SKM-1 (cell line): Measurements from ENCODE around the gene PRTN3.

Source experiments
- DNase-seq: peaks from one replicate; lab custom pipeline; 2025; ENCODE audit not compliant: unreplicated experiment; lab: John Stamatoyannopoulos, UW

The PRTN3 gene, protein sequence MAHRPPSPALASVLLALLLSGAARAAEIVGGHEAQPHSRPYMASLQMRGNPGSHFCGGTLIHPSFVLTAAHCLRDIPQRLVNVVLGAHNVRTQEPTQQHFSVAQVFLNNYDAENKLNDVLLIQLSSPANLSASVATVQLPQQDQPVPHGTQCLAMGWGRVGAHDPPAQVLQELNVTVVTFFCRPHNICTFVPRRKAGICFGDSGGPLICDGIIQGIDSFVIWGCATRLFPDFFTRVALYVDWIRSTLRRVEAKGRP

DNA sequence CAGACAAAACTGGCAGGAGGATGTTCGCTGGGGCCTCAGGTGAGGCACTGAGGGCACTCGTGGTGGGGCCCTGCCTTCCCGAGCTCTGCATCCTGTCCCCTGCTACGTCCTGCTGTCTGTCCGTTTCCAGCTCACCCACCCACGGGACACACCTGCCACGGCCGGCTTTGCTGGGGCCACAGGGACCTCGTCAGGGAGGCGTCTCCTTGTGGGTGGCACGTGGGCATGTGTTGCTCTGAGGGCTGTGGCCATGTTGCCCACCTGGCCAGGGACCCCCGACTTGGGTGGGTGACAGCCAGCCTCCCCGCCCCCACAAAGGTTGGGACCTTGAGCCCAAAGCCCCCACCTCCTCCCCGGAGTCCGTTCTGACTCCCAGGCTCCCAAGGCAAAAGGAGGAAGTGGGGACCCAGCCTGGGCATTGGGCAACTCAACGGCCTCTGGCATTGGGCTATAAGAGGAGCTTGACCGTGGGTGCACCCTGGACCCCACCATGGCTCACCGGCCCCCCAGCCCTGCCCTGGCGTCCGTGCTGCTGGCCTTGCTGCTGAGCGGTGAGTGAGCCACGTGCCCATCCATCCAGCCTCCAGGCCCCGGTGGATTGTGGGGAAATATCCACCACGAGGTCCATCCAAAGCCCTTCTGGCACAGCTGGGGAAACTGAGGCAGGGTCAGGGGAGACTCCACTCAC lies at the start of gene PRTN3:
PRTN3 (plus strand) TSS at position 481 of the 688 bp plus-strand sequence; CDS start at position 491, 10 bp downstream.
- peak; percentile 72 for DNase-seq

DNA sequence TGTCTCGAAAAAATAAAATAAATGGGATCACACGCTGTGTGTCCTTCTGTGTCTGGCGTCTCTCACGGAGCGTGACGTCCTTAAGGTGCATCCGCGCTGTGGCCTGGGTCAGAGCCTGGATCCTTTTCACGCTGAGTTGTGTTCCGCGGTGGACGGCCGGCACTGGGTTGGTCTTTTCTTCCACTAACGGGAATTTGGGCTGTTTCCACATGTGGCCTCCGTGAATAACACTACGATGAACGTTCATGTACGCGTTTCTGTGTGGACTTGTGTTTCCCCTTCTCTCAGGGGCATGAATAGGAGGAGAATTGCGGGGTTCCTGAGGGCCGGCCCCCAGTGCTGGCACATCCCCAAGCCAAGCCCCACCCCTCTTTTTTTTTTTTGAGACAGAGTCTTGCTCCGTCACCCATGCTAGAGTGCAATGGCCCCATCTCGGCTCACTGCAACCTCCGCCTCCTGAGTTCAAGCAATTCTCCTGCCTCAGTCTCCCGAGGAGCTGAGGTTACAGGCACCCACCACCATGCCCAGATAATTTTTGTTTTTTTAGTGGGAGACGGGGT lies 49.7 kb upstream of the PRTN3 start:
- DNase-seq: no peak

DNA sequence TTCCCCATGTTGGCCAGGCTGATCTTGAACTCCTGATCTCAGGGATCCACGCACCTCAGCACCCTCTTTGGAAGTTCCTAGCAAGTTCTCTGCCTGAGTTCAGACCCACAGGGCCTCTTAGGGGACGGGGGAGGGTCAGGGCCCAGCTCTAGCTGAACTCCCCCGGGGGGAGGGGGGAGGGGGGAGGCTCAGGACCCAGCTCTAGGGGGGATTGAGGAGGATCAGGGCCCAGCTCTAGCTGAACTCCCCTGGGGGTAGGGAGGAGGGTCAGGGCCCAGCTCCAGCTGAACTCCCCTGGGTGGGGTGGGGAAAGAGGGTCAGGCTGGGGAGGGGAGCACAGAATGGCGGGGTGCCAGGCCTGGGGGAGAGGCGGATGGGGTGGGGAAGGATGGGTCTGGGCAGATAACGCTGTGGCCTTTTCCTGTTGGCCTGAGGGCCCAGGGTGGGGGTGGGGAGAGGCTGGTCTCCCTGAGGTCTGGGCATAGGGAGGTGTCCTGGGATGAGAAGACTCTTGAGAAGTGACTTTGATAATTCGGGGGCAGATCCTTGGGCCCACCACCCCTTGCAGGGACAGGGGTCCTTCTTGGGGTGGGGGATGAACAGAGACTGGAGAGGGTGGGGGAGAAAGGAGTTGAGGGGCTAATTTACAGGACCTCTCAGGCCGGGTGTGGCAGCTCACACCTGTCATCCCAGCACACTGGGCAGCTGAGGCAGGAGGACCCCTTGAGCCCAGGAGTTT lies 49.1 kb upstream of the PRTN3 start:
- DNase-seq: no peak

DNA sequence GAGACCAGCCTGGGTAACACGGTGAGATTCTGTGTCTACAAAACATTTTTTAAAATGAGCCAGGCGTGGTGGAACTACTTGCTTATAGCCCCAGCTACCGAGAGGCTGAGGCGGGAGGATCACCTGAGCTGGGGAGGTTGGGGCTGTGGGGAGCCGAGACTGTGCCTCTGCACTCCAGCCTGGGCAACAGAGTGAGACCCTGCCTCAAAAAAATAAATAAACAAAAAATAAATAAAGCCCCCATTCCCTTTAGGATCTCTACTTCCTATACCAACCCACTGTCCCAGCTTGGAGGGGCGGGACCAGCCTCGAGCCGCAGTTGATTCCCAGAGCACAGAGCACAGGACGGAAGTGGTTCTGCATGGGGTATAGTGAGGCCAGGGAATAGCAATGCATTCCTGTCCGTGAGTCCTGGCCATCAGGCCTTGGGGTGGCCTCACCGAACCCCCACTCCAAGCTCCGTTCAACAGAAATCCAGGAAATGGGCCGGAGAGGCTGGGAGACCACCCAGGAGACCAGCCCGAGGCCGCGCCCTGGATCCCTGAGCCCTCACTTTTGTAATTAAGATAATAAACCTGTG lies 48.4 kb upstream of the PRTN3 start:
- no peak for DNase-seq

DNA sequence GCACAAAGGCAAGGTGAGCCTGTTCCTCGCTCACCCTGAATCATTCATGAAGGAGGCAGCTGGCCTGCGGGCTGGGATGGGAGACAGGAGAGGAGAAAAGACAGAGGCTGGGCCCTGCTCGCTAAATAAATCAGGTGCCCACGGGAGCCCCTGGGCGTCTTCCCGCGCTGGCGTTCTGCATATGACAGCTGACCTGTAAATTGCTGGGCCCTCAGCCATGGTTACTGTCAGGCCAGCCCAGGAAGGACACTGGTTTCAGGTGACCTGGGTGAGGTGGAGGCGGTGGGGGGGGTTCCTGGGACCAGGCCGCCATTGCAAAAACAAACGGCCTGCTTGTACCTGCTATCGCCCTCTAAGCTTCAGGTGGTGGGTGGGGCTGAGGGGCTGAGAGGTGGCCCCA lies 47.0 kb upstream of the PRTN3 start:
- no peak for DNase-seq

DNA sequence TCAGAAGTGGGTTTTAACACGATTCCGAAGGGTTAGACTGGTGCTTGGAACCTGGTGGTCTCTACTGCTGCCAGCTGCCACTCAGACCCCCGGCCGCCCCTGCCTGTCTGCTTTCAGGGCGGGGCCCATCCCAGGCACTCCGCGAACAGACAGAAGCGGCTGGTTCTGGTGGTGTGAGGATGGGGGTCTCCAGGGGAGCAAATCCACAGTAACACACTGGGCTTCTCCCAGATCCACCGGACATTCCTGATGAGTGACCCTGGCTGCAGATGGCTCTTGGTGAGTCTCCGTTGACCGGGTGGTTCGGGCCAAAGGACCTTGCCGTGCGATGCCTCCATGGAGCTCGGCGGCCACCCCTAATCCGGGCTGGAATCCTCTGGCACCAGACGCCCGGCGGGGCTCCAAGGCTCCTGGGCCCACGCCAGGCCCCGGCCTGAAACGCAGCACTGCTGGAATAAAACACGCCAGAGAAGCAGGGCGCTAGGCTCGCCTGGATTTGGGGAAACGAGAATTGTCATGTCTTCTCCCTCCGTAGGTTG lies 45.7 kb upstream of the PRTN3 start:
- no peak for DNase-seq

DNA sequence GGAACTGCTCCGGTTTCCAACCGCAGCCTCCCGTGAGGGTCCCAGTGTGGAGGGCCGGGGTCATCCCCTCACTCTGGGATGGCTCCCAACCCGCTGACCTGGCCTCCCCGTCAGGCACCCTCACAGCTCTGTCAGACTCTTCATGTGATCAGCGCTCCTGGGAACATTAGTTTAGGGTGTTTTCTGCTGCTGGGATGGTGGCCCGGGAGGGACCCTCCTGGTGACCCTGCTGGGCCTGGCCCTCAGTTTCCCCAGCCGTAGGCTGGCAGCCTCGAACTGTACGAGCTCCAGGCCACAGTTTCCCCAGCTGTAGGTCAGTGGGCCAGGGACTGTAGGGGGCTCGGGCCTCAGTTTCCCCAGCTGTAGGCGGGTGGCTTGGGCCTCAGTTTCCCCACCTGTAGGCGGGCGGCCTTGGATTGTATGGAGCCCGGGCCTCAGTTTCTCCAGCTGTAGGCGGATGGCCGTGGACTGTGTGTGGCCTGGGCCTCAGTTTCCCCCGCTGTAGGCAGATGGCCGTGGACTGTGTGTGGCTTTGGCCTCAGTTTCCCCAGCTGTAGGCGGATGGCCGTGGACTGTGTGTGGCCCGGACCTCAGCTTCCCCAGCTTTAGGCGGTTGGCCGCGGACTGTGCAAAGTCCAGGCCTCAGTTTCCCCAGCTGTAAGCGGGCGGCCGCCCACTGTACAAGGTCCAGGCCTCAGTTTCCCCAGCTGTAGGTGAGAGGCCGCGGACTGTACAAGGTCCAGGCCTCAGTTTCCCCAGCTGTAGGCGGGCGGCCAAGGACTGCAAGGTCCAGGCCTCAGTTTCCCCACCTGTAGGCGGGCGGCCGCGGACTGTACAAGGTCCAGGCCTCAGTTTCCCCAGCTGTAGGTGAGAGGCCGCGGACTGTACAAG lies 44.9 kb upstream of the PRTN3 start:
- no peak for DNase-seq

DNA sequence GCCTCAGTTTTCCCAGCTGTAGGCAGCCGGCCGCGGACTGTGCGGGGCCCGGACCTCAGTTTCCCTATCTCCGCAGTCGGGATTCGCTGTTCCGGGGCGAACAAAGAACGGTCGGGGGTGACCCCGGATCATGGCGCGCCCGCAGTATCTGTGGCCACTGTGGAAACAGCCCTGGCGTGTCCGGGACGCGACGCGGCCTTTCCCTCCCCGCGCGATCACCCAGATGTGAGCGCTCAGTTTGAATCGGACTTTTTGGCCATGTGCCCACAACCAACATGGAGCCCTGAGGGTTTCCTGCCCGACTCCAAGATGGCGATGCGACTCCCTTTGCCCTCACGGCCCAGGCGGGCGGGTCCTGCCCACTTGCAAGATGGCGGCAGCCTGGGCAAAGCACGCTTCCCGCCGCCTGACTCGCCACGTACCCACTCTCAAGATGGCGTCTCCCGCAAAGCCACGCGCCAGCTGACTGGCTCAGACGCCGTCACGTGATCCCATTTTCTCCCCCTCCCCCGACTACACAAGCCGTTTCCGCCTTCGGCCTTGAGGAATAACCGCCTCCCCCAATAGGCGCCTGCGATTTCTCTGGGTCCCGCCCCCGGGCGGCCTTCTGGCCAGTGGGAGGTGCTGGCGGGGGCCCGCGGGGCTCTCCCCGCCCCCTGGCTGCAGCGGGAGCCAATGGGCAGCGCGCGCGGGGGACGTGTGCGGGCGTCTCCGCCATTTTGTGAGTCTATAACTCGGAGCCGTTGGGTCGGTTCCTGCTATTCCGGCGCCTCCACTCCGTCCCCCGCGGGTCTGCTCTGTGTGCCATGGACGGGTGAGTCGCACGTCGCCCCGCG lies 43.9 kb upstream of the PRTN3 start, which contains the start of gene PTBP1:
PTBP1 (plus strand) TSS at position 761 of the 836 bp plus-strand sequence; CDS start at position 807, 46 bp downstream.
- DNase-seq: peak; percentile 97

DNA sequence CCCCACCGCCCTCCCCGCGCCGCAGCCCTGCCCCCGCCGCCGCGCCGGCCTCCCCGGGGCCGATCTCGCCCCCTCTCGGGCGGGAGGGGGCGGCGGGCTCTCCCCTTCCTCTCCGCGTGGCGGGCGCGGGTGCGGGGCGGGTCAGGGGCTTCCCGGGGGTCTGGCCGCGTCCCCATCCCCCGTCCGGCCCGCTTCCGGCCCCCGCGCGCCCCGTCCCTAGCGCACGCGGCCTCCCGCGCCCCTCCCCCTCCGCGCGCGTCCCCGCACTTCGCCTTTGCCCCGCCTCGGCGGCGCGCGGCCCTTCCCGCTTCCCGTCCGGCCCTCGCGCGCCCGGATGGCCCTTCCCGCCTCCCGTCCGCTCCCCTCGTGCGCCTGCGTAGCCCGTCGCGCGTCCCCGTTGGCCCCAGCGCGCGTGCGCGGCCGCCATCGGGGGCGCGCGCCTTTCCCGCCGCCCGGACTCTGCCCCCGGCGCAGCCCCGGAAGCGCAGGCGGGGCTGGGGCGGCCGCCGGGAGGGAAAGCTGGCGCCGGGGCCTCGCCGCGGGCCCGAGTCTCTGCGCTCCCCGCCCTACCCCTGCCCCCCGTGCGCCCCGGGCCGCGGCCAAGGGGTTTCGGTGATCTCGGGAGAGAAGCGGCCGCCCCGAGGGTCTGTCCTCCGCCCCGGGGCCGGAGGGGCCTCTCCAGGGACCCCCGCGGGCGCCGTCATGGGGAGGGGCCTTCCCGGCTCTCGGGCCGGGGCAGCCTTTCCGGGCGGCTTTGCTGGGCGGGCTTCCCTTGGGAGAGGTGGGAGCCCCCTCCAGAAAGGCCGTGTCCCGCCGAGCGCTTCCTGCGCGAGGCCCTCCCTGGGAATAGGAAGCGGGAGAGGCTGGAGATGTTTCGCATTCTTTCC lies 43.0 kb upstream of the PRTN3 start:
- peak; percentile 71 for DNase-seq

DNA sequence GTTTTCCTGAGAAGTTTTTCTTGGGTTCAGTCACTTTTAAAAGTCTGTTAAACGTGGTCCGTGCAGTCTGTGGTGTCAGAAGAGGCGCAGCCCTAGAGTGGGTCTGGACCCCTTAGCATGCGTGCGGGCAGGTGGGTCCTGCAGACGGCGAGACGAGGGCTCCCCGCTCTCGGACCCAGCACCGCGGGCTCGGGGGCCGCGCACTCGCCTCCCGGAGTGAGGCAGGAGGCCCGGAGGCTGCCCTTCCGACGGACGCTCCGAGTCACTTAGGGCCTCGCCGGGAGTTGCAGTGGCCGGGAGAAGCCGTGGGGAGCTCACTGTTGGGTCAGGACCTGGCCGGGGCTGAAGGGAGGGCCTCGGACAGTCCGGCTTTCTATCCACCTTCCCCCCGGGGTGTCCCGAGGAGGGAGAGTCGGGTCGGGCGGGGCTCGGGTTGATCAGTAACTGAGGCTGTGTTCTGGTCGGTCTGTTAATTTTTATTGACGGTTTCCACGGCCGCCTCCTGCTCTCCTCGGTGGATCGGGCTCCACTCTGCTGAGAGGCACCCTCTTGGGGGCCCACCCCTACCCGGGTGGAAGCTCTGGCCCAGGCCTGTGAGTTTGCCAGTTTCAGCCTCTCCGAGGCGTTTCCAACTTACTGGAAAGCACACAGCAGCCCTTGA lies 42.3 kb upstream of the PRTN3 start:
- no peak for DNase-seq

DNA sequence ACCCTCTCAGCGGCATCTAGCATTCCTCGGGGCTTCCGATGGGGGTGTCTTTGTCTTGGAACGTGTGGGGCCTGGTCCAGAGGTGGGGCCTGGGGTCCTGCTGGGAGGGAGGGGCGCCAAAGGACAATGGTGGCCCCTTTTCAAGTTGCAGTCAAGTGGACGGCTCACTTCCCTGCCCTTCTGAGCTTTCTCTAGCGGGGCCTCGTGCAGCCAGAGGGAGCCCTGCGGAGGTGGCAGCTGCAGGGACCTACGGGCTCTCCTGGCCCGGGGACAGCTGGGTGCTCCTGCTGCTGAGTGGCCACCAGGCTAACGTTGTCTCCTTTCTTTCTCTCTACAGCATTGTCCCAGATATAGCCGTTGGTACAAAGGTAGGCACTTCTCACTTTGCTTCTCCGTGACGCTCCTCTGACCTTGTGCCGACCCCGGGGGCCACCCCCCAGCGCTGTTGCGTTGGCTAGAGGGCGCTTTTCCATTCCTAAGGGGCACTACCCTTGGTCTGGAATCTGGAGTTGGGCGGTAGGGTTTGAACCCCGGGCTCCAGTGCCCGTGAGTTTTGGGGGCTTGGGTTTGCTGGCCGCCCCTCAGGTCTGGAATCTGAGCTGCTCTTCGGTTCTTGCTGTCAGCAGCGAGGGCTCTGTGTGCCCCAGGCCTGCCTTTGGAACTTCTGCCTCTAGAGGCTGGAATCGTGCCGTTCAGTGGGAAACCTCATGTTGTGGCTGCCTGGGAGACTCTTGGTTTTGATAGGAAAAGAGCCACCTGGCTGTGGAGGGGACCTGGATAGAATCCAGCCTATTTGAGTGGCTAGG lies 41.5 kb upstream of the PRTN3 start:
- DNase-seq: no peak

DNA sequence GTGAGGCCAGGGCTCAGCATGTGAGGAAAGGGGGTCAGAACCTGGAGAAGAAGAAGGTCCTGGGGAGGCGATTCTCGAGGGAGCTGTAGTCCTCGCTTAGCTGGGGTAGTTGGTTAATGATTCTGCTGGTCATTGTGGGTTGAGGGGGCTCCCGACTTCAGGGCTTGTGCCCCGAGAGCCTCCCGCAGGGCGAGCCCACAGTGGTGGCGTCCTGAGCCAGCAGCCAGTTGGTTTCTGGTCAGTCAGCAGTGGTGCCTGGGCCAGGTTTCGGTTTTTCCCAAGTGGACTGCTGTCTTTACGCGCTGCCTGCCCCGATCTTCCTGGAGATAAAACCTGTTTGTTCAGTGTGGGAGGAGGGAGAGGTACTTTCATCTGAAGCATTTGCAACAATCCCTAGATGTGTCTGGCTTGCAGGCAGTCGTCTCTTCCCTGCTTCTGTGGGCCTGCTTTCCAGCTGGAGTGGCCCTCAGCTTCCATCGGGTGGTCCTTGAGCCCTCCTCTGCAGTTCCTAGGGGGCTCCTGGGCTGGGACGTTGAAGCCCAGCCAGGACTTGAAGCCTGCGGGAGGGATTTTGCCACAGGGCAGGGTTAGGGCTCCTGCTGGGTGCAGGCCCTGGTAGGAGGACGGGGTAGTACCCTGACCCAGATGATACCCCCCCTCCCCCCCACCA lies 40.3 kb upstream of the PRTN3 start:
- no peak for DNase-seq

DNA sequence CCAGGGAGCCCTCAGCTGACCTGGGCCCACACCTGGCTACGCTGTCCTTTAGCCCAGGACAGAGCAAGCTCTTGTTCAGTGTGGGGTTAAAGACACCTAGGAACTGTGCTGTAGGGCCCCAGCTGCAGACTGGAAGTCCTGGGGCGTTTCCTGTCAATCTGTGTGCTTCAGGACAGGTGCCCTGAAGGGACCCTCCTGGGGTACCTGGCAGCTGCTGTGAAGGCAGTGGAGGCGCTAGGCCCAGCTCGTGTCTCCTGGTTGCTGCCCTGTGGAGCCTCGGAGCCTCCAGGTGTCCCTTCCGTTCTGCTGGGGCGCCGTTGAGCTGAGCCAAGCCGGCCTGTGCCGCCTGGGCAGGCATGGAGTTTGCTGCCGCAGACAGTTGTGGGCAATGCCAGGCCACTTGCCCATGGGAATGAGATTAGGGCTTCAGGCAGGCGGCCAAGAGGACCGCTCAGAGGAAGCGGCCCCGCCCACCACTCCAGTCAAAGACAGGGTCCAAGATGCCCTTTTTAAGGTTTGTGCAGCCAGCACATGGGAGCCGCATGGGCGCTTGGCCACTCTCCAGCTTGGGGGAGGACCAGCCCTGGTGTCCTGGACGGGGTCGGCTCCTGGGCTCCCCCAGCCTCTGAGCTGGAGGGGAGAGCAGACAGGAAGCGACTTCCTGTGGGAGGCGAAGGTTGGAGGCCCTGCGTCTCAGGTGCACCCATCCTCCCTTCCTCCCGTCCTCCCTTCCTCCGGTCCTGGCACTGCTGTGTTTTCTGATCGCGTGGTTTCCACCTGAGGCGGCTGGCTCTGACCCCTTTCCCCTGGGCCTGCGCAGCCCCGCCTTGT lies 39.6 kb upstream of the PRTN3 start:
- no peak for DNase-seq

DNA sequence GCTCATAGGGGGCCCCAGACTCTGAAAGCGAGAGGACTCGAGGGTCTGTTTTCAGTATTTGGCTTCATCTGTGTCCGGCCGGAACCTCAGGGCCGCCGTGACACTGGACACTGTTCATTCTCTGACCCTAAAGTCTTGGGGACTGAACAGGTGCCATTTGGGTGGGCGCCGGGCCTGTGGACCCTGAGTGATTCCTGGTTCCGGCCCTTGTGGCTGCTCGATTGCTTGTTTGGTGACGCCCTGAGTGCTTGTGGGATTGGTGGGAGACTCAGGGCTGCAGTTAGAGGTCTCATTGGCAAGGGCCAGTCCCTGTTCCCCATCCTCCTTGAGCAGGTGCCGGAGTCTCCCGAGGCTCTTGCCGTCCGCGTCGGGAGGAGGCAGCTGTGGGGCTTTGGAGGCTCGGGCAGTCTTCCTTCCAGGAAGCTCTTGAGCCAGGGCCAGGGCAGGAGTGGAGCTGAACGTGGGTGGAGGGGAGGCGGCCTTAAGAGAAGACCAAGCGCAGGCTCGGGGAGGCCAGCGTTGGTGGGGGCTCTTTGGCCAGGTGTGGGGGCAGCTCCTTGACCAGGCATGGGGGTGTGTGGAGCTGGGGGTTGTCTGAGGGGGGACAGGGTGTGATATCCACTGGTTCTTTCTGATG lies 38.8 kb upstream of the PRTN3 start:
- DNase-seq: no peak
